HG03108 (cell line): ENCODE data around the gene LINC01488.

ENCODE experiments used
- ATAC-seq: cut with Tn5 transposase; IDR thresholded peaks from one replicate; pipeline ENCODE4 v1.9.1; 2021; ENCODE audit warnings: moderate library complexity; ENCODE audit not compliant: unreplicated experiment

Gene LINC01488

DNA sequence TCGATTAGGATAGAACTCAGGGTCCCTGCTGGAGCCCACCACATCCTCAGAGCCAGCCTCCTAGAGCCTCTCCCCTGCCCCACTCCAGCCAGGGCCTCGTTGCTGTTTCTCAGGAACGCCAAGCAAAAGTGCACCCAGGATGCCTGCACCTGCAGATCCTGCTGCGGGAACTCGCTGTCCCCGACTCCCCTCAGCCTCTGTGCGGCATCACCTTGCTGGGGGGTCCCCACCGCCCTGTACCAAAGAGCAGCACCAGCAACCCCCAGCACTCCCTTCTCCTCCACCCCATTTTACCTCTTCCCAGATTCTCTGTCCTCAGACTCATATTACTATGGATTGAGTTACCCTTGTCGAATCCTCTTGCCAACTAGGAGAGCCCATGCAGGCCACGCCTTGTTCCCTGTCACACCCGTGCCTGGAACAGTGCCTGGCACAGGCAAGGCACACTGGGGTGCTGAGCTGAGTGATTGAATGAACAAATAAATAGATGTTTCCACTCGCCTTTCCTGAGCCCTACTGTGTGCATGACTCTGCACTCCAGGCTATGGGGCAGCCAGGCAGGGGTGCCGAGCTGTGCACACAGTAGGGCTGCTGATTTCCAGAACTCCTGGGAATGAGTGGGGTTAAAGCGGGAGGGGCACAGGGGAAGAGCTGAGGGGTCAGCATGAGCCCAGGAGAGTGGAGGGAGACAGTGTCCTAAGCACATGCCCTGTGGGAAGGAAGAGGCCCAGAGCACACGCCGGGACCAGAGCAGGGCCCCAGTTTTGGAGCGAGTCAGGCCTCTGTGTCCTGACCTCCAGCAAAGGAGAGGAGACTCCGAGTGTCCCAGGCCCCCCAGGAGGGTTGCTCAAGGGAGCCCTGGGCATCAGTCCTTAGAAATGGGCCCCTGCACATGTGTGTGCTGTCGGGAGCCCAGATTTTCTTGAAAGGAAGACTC lies 44.3 kb downstream of the LINC01488 start:
- ATAC-seq: no peak

DNA sequence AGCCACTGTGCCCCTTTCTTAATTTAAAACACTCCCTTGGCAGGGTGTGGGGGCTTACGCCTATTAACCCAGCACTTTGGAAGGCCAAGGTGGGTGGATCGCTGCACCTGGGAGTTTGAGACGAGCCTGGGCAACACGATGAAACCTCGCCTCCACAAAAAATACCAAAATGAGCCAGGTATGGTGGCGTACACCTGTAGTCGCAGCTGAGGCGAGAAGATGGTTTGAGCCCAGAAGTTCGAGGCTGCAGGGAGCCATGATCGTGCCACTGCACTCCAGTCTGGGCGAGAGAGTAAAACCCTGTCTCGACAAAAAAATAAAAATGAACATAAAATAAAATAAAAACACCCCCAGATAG lies 45.0 kb downstream of the LINC01488 start:
- no peak for ATAC-seq

DNA sequence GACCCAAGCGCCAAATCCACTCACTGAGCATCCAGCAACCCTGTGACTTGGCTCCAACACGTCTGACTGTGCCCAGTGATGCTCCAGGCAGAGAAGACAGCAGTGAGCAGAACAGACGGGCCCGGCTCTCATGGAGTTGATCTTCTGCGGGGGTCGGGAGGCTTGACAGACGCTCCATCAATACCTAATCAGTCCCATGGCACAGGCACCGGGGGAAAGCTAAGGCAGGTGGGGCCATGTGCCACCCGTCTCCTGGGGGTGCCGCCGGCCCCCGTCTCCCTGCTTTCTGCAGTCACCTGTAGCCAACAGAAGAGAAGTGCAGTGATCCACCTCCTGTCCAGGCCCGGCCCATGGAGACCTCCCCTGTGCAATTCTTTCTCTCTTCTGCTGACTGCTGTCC lies 47.5 kb downstream of the LINC01488 start:
- no peak for ATAC-seq

DNA sequence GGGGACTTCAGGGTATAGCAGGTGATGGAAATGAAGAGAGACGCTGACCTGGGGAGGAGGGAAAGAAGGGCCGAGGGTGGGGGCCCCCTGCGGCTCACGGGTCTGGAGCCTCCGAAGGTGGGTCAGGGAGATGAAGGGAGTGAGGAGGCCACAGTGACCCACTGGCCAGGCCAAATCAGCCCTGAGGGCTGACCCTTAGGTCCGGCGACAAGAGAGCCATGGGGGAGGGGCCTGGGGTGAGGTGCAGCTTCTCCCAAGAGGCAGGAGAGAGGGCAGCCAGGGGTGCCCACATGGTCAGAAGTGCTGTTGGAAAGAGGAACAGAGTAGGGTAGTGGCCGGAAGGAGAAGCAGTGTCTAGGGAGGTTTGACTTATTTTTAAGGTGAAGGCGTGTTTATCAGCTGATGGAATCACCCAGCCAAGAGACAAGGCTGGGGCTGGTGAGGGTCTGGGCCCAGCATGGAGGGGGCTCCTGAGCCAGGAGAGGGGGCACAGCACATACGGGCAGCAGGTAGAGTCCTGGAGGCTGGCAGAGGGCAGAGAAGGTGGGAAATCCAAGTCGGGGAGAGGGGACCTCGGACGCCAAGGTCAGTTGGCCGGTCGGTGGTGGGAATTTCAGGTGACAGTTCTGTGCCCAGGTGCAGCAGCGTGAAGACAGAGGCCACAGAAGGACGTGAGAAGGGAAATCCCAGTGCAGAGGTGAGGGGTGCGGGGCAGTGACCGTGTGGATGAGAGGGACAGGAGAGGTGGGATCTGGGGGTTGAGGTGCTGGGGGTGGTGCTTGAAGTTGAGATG lies 49.0 kb downstream of the LINC01488 start:
- ATAC-seq: no peak

DNA sequence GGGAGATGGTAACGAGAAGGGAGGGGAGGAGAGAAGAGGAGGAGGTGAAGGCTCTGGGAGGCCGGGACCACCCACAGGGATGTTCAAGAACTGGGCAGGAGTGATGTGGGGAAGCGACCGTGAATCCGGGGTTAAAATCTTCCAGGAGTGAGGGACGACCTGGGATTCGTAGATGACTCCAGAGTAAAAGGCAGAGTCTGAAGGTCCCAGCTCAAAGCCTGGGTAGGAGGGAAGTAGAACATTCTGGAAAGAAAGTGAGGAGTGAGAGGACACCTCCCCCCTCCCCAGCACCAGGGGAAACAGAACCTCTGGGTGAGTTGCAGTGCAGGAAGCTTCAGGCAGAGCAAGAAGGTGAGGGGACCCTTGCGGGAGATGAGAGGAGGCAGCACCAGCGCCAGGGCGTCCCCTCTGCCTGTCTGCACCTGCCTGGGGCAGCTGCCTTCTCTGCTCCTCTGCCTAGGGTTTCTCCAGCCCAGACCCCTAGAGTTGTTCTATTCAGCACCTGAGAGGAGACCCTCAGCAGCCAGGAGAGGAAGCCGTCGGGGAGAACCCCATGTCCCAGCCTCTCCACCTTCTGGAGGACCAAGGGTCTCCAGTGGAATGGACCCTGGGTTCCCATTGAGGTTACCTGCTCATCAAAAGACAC lies 49.7 kb downstream of the LINC01488 start:
- ATAC-seq: no peak

DNA sequence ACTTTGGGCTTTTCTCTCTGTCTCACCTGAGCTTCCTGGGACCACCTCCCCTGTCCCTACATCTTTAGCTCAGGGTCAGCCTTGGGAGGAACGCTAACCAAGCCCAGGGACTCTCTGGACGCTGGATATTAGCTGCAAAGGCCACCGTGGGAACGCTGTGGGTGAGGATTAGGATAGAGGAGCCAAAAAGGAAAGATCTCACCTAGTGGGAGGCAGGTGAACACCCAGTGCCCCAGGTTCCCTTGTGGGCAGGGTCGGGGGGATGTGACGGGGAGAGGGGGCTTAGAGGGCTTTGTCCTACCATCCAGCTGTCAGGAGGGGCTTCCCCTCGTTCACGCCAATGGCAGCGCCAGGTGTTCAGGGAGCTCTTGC lies 50.2 kb downstream of the LINC01488 start:
- no peak for ATAC-seq

DNA sequence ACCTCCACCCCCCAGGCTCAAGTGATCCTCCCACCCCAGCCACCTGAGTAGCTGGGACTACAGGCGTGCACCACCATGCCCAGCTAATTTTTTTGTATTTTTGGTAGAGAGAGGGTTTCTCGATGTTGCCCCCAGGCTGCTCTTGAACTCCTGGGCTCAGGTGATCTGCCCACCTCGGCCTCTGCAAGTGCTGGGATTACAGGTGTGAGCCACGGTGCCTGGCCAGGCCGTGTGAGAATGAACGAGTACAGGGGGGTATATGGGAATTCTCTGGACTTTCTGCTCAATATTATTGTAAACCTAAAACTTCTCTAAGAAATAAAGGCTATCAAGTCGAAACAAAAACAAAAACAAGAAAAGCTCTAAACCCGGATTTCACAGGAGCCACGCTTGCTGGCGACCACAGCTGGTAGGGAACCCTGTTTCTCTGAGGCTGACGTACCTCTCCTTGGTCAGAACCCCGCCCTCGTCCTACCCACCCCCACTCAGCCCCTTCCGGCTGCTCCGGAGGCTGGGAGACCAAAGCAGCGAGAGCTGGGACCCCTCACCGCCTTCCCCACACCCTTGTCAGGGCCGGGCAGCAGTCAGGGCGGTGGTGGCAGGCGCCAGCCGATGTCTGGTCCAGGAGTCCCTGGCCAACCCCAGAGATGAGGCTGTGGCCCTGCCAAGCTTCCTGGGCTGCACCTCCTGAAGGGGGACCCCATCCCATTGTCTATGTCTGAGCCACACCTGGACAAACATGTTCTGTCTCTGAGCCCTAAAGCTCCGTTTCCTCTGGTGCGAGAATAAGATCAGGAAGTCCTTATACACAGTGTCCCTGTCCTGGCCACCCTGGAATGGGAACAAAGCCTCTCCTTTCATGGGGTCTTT lies 52.1 kb downstream of the LINC01488 start:
- ATAC-seq: no peak

DNA sequence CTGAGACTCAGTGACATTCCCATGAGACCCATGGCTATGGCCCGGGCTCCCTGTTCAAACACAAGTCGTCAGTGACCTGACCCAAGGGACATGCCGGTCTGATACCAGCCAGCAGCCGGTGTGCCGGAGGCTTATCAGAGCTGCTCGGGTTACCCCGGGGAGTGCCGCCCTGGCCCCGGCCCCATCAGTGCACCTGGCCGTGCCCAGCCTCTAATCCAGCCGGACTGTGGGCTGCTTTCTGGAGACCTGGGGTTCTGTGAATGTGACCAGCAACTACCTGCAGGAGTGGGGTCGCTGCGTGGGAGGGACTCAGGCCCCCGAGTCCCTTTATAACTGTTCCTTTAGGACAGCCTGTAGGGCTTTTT lies 52.7 kb downstream of the LINC01488 start:
- ATAC-seq: no peak

DNA sequence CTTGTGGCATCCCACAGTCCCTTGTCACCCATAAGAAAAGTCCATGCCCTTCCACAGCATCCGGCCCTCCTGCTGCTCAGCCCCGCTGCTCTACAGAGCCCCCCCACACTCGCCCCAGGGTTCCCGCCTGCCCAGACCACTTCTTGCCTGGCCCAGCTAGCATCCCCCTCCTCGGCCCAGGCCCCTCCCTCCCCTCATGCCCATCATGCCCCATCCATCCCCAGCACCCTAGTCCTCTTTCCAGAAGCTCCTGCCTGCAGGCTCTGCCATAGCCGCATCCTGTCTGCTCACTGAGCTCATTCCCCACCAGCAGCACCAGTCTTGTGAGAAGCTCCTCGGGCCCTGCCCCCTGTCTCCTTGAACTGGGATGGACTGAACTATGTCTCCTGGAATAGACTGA lies 54.4 kb downstream of the LINC01488 start:
- no peak for ATAC-seq

DNA sequence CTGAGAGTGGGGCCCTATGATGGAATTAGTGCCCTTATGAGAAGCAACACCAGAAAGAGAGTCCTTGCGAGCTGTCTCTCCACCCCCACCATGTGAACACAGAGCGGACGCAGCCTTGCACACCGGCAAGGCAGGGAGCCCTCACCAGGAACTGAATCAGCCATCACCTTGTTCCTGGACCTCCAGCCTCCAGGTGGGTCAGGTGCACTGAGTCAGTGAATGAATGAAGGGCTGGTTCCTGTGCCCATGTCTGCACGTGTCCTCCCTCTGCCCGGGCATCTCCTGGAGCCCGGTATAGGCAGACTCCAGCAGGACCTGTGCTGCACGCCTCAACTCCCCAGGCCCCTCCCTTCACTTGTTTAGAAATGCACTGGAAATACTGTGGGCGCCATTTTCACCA lies 54.9 kb downstream of the LINC01488 start:
- no peak for ATAC-seq

DNA sequence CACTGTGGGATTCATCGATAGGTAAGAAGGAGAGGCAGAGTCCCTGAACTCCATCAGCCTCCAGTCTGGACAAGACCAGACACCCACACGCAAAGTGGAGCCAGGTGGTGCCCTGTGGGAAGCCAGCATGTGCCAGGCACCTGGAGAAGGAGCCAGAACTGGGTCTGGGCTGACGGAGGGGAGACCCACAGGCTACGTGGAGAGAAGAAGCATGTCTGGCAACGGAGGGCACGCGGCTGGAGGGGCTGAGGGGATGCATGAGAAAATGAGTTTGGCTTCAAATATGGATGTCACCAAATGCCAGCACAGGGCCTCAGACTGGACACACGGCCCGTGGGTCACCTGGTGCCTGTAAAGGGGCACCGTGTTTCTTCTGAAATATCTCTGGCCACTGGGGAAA lies 55.7 kb downstream of the LINC01488 start:
- ATAC-seq: no peak

DNA sequence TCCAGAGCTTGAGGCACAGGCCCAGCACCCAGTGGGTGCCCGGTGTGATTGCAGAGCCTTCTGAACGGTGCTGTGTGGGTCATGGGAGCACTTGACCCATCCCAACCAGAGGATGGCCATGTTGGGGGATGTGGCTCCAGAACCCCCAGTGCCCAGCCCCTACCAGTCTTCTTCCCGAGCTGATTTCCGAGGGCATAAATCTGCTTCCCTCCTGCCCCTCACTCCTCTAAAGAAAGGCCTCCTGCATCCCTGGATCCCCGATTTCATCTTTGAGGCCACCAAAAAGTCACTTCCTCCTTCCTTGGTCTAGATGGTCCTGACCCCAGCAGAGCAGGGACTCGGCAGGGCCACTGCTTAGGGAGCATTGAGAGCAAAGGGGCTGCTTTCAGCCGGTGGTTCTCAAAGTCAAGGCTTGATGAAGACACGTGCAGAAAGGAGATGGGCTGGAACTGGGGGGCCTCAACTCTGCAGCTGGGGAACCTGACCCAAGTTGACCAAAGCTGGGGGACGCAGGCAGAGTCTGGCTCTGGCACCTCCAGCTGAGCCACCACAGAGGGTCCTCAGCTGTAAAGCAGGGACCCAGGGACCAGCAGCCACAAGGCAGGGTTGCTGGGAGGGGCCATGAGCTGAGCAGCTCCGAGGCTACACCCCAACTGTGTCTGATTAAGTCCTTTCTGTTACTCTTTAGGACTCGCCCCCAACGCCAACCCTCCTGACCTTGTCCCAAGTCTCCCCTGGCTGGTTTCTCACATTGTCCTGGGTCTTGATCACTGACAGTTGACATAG lies 56.6 kb downstream of the LINC01488 start:
- ATAC-seq: no peak

DNA sequence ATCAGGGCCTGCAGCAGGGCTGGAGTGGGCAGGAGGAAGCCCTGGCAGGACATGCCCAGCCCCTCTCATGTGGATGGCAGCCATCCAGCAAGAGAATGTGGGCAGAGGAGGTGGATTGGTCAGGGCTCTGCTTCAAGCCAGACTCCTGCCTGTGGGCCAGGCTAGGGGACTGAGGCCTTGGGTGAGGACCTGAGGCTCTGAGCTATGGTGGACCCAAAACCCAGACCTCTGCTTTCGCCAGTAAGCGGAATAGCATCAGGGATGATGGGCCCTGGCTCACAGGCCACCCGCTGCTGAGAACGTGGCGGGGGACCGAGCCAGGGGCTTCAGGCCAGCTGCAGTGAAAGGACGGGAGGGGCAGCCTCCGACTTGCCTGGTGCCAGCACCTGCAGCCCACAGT lies 57.4 kb downstream of the LINC01488 start:
- ATAC-seq: no peak

DNA sequence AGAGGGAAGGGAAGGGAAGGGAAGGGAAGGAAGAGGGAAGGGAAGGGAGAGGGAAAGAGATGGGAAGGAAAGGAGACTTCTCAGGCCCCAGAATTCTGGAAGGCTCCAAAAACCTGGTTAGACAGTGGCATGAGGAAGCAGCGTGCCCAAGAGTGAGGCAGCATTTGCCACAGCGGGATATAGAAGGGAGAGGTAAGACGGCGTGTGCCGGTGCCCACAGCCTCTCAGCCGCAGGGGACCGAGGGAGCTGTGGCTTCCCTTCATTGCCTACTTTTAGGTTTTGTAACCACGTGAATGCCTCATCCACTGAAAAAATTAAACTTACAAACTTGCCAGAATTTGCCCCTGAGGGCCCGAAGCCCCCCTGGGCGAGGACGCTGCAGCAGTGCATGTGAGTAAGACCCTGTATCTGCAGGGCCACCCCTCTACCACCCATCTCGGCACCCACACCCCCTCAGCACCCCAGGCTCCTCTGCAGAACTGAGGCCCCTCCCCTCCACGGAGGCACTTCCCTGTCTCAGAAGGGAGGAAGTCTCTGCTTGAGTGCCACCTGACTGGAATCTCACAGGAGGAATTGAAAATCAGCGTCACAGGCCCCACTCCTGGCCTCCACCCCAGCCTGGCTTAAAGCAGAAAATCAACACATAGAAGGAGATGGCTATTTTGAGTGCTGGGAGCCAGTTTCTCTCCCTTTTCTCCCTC lies 58.1 kb downstream of the LINC01488 start:
- ATAC-seq: no peak

DNA sequence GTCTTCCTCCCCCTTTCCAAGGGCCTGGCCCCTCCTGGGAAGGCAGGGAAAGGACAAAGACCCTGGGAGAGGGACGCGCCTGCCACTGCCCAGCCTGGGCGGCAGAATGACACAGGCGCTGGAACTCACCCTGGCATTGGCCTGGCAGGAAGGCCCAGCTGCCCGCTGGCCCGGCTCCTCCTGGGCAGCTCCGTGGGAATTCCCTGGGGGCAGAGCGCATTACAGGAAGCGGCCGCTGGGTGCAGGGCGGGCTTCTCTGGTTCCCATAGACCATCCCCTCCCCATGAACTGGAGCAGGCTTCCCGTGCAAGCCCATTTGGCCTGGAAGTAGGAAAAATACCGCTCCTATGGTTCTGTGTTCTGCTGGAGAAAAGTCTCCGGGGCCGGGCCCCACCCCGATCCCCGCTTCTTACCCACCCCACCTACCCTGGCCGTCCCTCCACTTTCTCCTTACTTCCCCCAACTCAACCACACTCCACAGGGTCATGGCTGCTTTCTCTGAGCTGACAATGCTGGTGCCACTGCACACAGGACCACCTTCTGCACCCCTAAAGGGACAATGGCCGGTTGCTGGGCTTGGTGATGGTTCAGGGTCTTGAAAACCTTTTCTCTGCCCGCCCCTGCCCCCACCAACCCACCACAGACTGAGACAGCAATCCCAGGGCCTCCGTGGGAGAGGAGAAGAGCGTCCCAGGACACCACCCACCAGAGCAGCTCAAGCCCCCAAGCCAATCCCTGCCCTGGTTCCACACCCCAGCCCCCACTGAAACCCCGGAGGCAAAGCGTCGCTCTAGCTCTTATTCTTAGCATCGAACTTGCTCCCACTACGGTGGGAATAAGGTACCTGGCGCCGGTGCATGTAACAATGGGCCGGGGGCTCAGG lies 58.9 kb downstream of the LINC01488 start:
- no peak for ATAC-seq

DNA sequence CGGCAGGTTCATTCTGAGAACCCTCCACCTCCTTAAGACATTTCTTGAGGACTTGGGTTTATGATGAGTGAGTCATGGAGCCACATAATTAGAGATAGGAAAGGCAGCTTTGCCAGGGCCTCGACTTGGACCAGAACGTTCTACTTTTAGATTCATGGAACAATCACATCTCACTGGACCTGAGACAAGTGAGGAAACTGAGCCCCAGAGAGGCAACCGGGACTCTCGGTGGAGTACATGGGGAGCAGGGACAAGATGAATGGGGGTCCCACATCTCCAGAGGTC lies 59.5 kb downstream of the LINC01488 start:
- no peak for ATAC-seq

DNA sequence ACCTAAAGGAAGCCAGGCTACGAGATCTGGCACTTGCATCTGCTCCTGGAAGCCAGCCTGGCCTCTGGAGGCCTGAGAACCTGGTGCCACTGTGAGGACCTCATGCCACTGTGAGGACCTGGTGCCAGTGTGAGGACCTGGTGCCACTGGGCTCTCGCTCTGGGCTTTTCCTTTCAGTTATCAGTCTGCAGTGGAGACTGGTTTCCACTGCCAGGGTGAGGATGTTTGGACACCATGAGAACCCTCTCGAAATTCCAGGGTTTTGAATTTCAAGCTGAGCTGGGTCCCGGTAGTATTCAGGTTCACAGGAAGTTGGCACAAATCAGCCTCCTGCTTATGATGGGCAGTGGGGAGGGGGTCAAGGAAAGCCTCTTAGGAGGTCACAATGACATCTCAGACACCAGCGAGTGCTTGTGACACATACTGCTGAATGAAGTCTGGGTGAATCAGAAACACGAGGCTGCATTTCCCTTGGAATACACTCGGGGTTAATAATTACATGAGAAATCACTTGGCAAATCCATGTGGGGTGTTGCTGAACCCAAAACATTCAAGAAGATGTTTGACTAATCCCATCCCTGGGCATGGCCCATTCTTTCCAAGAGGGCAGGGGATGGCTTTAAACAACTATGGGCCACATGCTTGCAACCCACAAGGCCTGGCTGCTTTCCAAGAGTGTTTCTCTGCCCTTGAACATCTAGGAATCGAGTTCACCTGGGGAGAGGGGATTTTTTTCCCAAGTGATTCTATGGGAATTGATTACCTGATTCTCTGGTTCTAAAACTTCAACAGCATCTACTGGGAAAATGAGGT lies 60.2 kb downstream of the LINC01488 start:
- ATAC-seq: no peak
